CD4-positive, alpha-beta memory T cell (primary cell): Measurements from ENCODE around the gene C6orf118. TPM values are rescaled to one million over a fixed set of nuclear protein-coding genes. Genes with fewer than 3 reads are reported as not detected.

Experiments
- CTCF ChIA-PET: fragments of 350-600 bp; sonication (Branson Sonifier 250); formaldehyde crosslinking; loops from one replicate; lab custom pipeline; 2021; ENCODE audit warnings: inconsistent platforms; ENCODE audit not compliant: partially characterized antibody; lab: Charles Lee
- POLR2A ChIA-PET: fragments of 350-600 bp; sonication (Branson Sonifier 250); formaldehyde crosslinking; loops from one replicate; lab custom pipeline; 2021; ENCODE audit not compliant: partially characterized antibody; lab: Charles Lee
- DNase-seq, 5 donors: peaks; one replicate each; pipeline versions ENCODE4 v3.0.0 to v3.0.0-alpha.2; 2020 to 2022; ENCODE audit warnings: mixed read lengths in 1 of 5
- H3K27ac ChIP-seq: one replicate; pipeline ENCODE4 v1.7.0; 2013; ENCODE audit warnings: low read depth, low read length
- H3K27me3 ChIP-seq: 2 replicates; pipeline ENCODE4 v1.7.0; 2013; ENCODE audit warnings: mild to moderate bottlenecking, low read length, moderate library complexity; ENCODE audit not compliant: insufficient read depth
- H3K36me3 ChIP-seq: 2 replicates; pipeline ENCODE4 v1.7.0; 2013; ENCODE audit warnings: mild to moderate bottlenecking, low read length, moderate library complexity; ENCODE audit not compliant: insufficient read depth
- H3K4me1 ChIP-seq: 2 replicates; pipeline ENCODE4 v1.7.0; 2013; ENCODE audit warnings: mild to moderate bottlenecking, low read length, moderate library complexity; ENCODE audit not compliant: insufficient read depth
- H3K4me3 ChIP-seq, 2 donors: one replicate each; pipeline ENCODE4 v1.7.0; 2013; ENCODE audit warnings: low read length in 2 of 2, mild to moderate bottlenecking in 1 of 2
- H3K9me3 ChIP-seq, 2 donors: one replicate each; pipeline ENCODE4 v1.7.0; 2013; ENCODE audit warnings: low read length in 2 of 2, control low read depth in 1 of 2; ENCODE audit not compliant: control insufficient read depth in 1 of 2
- H3K27ac Mint-ChIP-seq, 7 donors: one replicate each; pipeline ENCODE4 v1.8.0; 2020 to 2021; ENCODE audit warnings: mixed read lengths in 7 of 7, mild to moderate bottlenecking in 6 of 7, inconsistent platforms in 3 of 7, moderate library complexity in 3 of 7
- H3K27me3 Mint-ChIP-seq, 2 donors: one replicate each; pipeline ENCODE4 v1.8.0; 2020 to 2021; ENCODE audit warnings: mixed read lengths in 2 of 2
- H3K36me3 Mint-ChIP-seq, 2 donors: one replicate each; pipeline ENCODE4 v1.8.0; 2020 to 2021; ENCODE audit warnings: mixed read lengths in 2 of 2, inconsistent platforms in 1 of 2, mild to moderate bottlenecking in 1 of 2
- H3K4me1 Mint-ChIP-seq, 4 donors: one replicate each; pipeline ENCODE4 v1.8.0; 2020 to 2021; ENCODE audit warnings: mixed read lengths in 4 of 4, mild to moderate bottlenecking in 1 of 4
- H3K4me3 Mint-ChIP-seq, 8 donors: one replicate each; pipeline ENCODE4 v1.8.0; 2020 to 2021; ENCODE audit warnings: mixed read lengths in 8 of 8, mild to moderate bottlenecking in 7 of 8, moderate library complexity in 6 of 8, inconsistent platforms in 3 of 8
- H3K9me3 Mint-ChIP-seq, 8 donors: one replicate each; pipeline ENCODE4 v1.8.0; 2020 to 2021; ENCODE audit warnings: mixed read lengths in 8 of 8, mild to moderate bottlenecking in 5 of 8, inconsistent platforms in 3 of 8, moderate library complexity in 1 of 8
- intact Hi-C: fragments of 100-400 bp; cut with micrococcal nuclease; formaldehyde crosslinking; loops from one replicate; pipeline ENCODE4 v1.15.1; 2023
- polyA plus RNA-seq, 2 donors: library from polyadenylated mRNA; unstranded; fragments of 300-500 nt; fragmentation: Illumina TruSeq; gene quantifications; one replicate each; pipeline ENCODE4 v1.2.3, GENCODE V29; 2021
- total RNA-seq, 2 experiments: library from RNA; stranded (reverse); gene quantifications; one replicate each; pipeline ENCODE4 v1.2.3, GENCODE V29; 2021

Gene C6orf118
- total and polyA plus RNA-seq, 4 experiments from 2014 or later: not detected

DNA sequence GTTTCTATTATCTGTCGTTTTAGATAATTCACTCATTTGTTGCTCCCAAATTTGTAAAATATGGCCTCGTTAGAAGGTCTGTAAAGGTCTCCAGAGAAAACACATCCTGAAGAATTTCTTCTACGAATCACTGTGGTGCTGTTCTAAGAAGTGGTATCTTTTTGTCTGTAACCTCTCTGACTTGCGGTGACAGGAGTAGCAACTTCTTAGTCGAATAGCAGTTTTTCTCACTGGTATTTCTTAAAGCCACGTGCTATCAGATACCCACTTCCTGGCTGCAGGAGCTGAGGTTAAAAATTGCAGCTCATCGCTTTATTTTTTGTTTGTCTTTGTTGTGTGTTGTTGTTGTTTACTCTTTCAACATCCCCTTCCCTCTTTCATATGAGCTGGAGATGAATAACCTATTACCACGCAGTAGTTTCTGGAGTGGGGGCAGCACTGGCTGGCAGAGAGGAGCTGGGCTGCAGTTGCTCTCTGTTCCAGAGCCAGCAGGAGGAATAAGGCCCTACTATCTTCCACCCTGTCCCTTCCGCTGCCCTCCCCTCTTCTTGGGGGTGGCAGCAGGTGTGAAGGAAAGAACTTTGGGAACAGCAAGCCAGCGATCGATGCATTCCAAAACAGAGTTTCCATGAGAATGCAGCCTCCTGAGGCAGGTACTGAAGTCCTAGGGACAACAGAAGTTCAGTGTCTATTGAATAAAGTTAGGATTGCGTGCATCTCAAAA, 64.7 kb downstream of the C6orf118 start:
- no peaks in the 10 kb centered on the region for H3K27me3 ChIP-seq
- DNase-seq: no peak
- Mint-ChIP-seq H3K9me3 (peaks cover 0 to 9% (median under 1%) of the 10 kb centered on the region in 8 donors), H3K4me1 (no peaks in the 10 kb centered on the region), H3K36me3 (no peaks in the 10 kb centered on the region), H3K4me3 (no peak overlapping the region), H3K27me3 (peaks cover 0 to 4% of the 10 kb centered on the region in 2 donors), H3K27ac (no peak overlapping the region)
- H3K36me3 ChIP-seq: no peaks in the 10 kb centered on the region
- ChIA-PET CTCF (no interaction called here), POLR2A (no interaction called here)
- no peaks in the 10 kb centered on the region for H3K4me1 ChIP-seq
- no peaks in the 10 kb centered on the region for H3K9me3 ChIP-seq
- intact Hi-C loops: no loop called here
- H3K27ac ChIP-seq: no peak overlapping the region
- no peak overlapping the region for H3K4me3 ChIP-seq

DNA sequence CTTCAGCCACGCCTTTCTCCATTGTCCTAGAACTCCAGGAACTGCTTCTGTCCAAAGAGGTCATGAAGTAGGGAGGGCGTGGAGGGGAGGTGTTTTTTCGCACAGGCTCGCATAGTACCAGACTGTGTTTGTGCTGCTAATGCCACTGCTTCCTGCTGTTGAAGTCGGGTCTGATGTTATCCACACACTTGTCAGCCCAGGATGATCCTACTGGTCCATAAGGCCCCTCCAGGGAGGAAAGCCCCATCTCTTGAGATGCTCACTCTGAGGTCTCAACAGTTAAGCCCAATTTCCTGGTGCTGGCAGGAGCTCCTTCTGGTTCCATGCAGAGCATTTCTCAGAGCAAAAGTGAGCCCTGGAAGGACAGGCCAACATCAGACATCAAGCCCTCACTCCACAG, 65.6 kb downstream of the C6orf118 start:
- no peak overlapping the region for H3K27ac ChIP-seq
- no peaks in the 10 kb centered on the region for H3K9me3 ChIP-seq
- H3K4me1 ChIP-seq: no peaks in the 10 kb centered on the region
- intact Hi-C loops: no loop called here
- DNase-seq: no peak
- Mint-ChIP-seq H3K27ac (no peak overlapping the region), H3K4me1 (no peaks in the 10 kb centered on the region), H3K9me3 (peaks cover 0 to 13% (median 2%) of the 10 kb centered on the region in 8 donors), H3K4me3 (no peak overlapping the region), H3K27me3 (peaks cover 0 to 2% of the 10 kb centered on the region in 2 donors), H3K36me3 (no peaks in the 10 kb centered on the region)
- no peaks in the 10 kb centered on the region for H3K36me3 ChIP-seq
- H3K27me3 ChIP-seq: no peaks in the 10 kb centered on the region
- ChIA-PET POLR2A (no interaction called here), CTCF (no interaction called here)
- no peak overlapping the region for H3K4me3 ChIP-seq

DNA sequence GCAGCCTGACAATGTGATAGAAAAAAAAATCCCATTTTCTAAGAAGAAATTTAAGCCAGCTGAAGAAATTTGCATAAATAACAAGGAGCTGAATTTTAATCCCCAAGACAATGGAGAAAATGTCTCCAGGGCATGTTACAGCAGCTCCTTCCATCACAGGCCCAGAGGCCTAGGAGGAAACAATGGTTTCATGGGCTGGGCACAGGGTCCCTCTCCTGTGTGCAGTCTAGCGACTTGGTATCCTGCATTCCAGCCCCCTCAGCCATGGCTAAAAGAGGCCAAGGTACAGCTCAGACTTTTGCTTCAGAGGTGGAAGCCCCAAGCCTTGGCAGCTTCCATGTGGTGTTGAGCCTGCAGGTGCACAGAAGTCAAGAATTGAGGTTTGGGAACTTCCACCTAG, 73.1 kb downstream of the C6orf118 start:
- Histone ChIP-seq H3K36me3 (no peaks in the 10 kb centered on the region), H3K9me3 (no peaks in the 10 kb centered on the region), H3K27me3 (no peaks in the 10 kb centered on the region), H3K27ac (no peak overlapping the region), H3K4me3 (no peak overlapping the region), H3K4me1 (no peaks in the 10 kb centered on the region)
- intact Hi-C loops: no loop called here
- no peak for DNase-seq
- H3K36me3 Mint-ChIP-seq: no peaks in the 10 kb centered on the region
- H3K4me1 Mint-ChIP-seq: no peaks in the 10 kb centered on the region
- no peaks in the 10 kb centered on the region for H3K27me3 Mint-ChIP-seq
- ChIA-PET POLR2A (no interaction called here), CTCF (no interaction called here)
- no peak overlapping the region for H3K4me3 Mint-ChIP-seq
- no peak overlapping the region for H3K27ac Mint-ChIP-seq
- peaks cover 7 to 33% (median 17%) of the 10 kb centered on the region in 8 donors for H3K9me3 Mint-ChIP-seq

- H3K4me3 ChIP-seq: no peak overlapping the region
- H3K9me3 ChIP-seq: no peaks in the 10 kb centered on the region
- intact Hi-C loops: no loop called here
- peaks cover 7 to 29% (median 16%) of the 10 kb centered on the region in 8 donors for H3K9me3 Mint-ChIP-seq
- ChIA-PET POLR2A (no interaction called here), CTCF (no interaction called here)
- no peaks in the 10 kb centered on the region for H3K4me1 Mint-ChIP-seq
- H3K27me3 ChIP-seq: no peaks in the 10 kb centered on the region
- no peak overlapping the region for H3K27ac Mint-ChIP-seq
- no peak overlapping the region for H3K27ac ChIP-seq
- H3K27me3 Mint-ChIP-seq: no peaks in the 10 kb centered on the region
- no peaks in the 10 kb centered on the region for H3K36me3 Mint-ChIP-seq
- H3K4me3 Mint-ChIP-seq: no peak overlapping the region
- H3K4me1 ChIP-seq: no peaks in the 10 kb centered on the region
- no peak for DNase-seq
- H3K36me3 ChIP-seq: no peaks in the 10 kb centered on the region
These were observed 76.5 kb downstream of the C6orf118 start for GRCh38 chr6:165232731-165233488.

DNA sequence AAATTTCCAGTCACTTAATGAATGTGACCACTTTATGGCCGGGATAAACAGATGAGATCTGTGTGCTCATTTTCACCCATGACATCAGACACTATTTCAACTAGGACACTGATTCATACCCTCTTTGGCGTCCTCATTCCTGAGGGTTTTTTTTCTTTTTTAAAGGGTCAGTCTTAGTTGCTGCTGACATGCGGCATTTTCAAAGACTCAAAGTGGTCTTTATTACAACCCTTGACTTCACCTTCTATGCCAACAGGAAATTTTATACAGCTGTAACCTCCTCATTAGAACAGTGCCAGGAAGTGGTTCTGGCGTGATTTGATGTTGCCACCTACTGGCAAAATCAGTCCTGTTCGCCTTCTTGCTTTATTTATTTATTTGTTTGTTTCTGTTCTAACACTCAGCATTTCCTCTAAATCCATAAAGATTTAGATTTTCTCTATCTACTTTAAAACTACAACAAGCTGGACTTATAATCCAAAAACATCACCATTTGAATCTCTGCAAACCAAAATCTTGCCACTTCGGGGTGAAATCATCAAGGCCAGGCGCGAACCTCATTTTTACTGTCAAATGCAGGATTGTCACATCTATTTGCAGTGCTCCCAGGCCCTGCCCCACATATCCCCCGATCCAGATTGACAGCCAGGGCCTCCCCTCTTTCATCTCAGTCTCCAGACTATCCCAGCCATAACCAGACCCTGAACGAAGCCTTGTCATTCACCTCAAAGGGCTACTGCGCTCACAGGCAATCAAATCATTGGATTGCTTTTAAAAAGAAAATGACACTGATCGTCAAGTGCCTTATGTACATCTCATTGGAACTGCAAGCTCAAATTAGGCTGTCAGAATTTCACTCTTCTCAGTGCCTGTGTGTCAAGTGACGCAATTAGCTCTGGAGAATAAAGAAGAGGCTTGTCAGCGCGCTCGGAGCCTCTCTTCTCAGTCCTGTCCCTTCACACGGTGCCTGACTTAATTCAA, 77.5 kb downstream of the C6orf118 start:
- ChIA-PET CTCF (no interaction called here), POLR2A (no interaction called here)
- DNase-seq: no peak
- H3K4me1 Mint-ChIP-seq: no peaks in the 10 kb centered on the region
- H3K27ac Mint-ChIP-seq: no peak overlapping the region
- H3K9me3 ChIP-seq: no peaks in the 10 kb centered on the region
- H3K27me3 ChIP-seq: no peaks in the 10 kb centered on the region
- H3K27me3 Mint-ChIP-seq: no peaks in the 10 kb centered on the region
- no peaks in the 10 kb centered on the region for H3K36me3 ChIP-seq
- H3K4me3 Mint-ChIP-seq: no peak overlapping the region
- no peak overlapping the region for H3K27ac ChIP-seq
- H3K4me3 ChIP-seq: no peak overlapping the region
- H3K36me3 Mint-ChIP-seq: no peaks in the 10 kb centered on the region
- intact Hi-C loops: no loop called here
- no peaks in the 10 kb centered on the region for H3K4me1 ChIP-seq
- H3K9me3 Mint-ChIP-seq: peaks cover 1 to 23% (median 9%) of the 10 kb centered on the region in 8 donors

DNA sequence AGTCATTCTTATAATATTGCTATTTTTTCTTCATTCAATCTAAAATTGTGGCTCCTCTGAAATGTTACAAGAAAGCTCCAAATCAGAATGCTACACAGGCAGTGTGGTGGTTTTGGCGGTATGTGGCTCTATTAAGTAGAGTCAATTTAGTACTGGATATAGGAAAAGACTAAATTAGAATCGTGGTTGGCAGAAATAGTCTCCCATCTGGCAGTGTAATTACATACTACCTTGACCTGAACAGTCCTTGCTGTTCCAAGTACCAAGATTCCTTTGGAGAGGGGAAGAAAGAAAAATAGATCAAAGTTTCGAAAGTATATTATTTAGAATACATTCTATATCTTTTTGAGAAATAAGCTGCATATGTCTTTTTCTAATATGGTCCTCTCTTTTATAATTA, 78.2 kb downstream of the C6orf118 start:
- H3K27me3 ChIP-seq: no peaks in the 10 kb centered on the region
- no peaks in the 10 kb centered on the region for H3K27me3 Mint-ChIP-seq
- no peak for DNase-seq
- intact Hi-C loops: no loop called here
- ChIA-PET CTCF (no interaction called here), POLR2A (no interaction called here)
- no peaks in the 10 kb centered on the region for H3K36me3 ChIP-seq
- no peak overlapping the region for H3K27ac ChIP-seq
- H3K4me1 Mint-ChIP-seq: no peaks in the 10 kb centered on the region
- H3K36me3 Mint-ChIP-seq: no peaks in the 10 kb centered on the region
- H3K9me3 ChIP-seq: no peaks in the 10 kb centered on the region
- no peak overlapping the region for H3K4me3 ChIP-seq
- H3K27ac Mint-ChIP-seq: no peak overlapping the region
- H3K4me1 ChIP-seq: no peaks in the 10 kb centered on the region
- H3K4me3 Mint-ChIP-seq: no peak overlapping the region
- peaks cover 1 to 22% (median 9%) of the 10 kb centered on the region in 8 donors for H3K9me3 Mint-ChIP-seq
